PC-9 (cell line): ENCODE results near the gene CHMP2A. TPM values are rescaled to one million over a fixed set of nuclear protein-coding genes. Genes with fewer than 3 reads are reported as not detected.
"Not testable (repeated sequence)": the region's sequence is repeated elsewhere in the genome, so short reads cannot be mapped to it uniquely, and the experiment has no call there.

Experiments used
- BruUV-seq: library from RNA; stranded (reverse); fragments of 400-500 nt; replicated peaks from 2 replicates; lab custom pipeline; 2021; lab: Mats Ljungman, UMichigan
- CTCF ChIA-PET: fragments of 300-600 bp; sonication (Branson Sonifier 250); formaldehyde crosslinking; loops from one replicate; lab custom pipeline; 2022; ENCODE audit warnings: antibody characterized with exemption; lab: Charles Lee
- POLR2A ChIA-PET: fragments of 300-600 bp; sonication (Branson Sonifier 250); formaldehyde crosslinking; loops from one replicate; lab custom pipeline; 2022; ENCODE audit warnings: antibody characterized with exemption; ENCODE audit not compliant: unreplicated experiment; lab: Charles Lee
- DNase-seq, 2 experiments: peaks; one replicate each; pipeline versions ENCODE4 v3.0.0 to v3.0.0-alpha.2; 2015 to 2022; ENCODE audit warnings: mixed read lengths in 1 of 2
- H2AFZ ChIP-seq: fragments of 200-600 bp; sonication (generic); 2 replicates; pipeline ENCODE4 v1.8.1; 2017; ENCODE audit warnings: antibody characterized with exemption
- H3F3A ChIP-seq: fragments of 200-600 bp; sonication (generic); 2 replicates; pipeline ENCODE4 v1.8.1; 2017; ENCODE audit warnings: antibody characterized with exemption, mild to moderate bottlenecking, low read depth; ENCODE audit not compliant: insufficient read depth
- H3K27ac ChIP-seq: fragments of 200-600 bp; sonication (generic); 2 replicates; pipeline ENCODE4 v1.6.1; 2016; ENCODE audit warnings: mixed run types
- H3K27me3 ChIP-seq: fragments of 200-600 bp; sonication (generic); 2 replicates; pipeline ENCODE4 v1.6.1; 2016; ENCODE audit warnings: low read depth, mixed run types; ENCODE audit not compliant: insufficient read depth
- H3K36me3 ChIP-seq: fragments of 200-600 bp; sonication (generic); 2 replicates; pipeline ENCODE4 v1.6.1; 2016; ENCODE audit warnings: low read depth, mixed run types
- H3K4me1 ChIP-seq: fragments of 200-600 bp; sonication (generic); replicated peaks from 2 replicates; pipeline ENCODE4 v1.6.1; 2016; ENCODE audit warnings: mixed run types; ENCODE audit not compliant: insufficient read depth
- H3K4me2 ChIP-seq: fragments of 200-600 bp; sonication (generic); 2 replicates; pipeline ENCODE4 v1.6.1; 2017; ENCODE audit warnings: mixed run types
- H3K4me3 ChIP-seq: fragments of 200-600 bp; sonication (generic); 2 replicates; pipeline ENCODE4 v1.6.1; 2016; ENCODE audit warnings: mixed run types
- H3K79me2 ChIP-seq: fragments of 200-600 bp; sonication (generic); 2 replicates; pipeline ENCODE4 v1.6.1; 2017; ENCODE audit warnings: low read depth, mixed run types
- H3K9me2 ChIP-seq: fragments of 200-600 bp; sonication (generic); 2 replicates; pipeline ENCODE4 v1.8.1; 2017; ENCODE audit warnings: mild to moderate bottlenecking; ENCODE audit not compliant: insufficient read depth
- H3K9me3 ChIP-seq: fragments of 200-600 bp; sonication (generic); 2 replicates; pipeline ENCODE4 v1.8.1; 2016; ENCODE audit warnings: low read depth; ENCODE audit not compliant: insufficient read depth
- H4K20me1 ChIP-seq: fragments of 200-600 bp; sonication (generic); 2 replicates; pipeline ENCODE4 v1.8.1; 2017; ENCODE audit not compliant: insufficient read depth
- CTCF ChIP-seq: fragments of 200-600 bp; sonication (generic); conservative IDR thresholded peaks from 2 replicates; pipeline ENCODE4 v1.6.1; 2017; ENCODE audit warnings: mixed run types, antibody characterized with exemption, mild to moderate bottlenecking, moderate library complexity
- EZH2 ChIP-seq: fragments of 200-600 bp; sonication (generic); IDR thresholded peaks from 2 replicates; pipeline ENCODE4 v1.8.0; 2017; ENCODE audit warnings: antibody characterized with exemption, low read depth
- intact Hi-C: fragments of 100-400 bp; cut with micrococcal nuclease; formaldehyde crosslinking; loops from one replicate; pipeline ENCODE4 v1.10.0; 2022; ENCODE audit not compliant: unreplicated experiment
- microRNA-seq: library from miRNA; unstranded; fragments of <30 nt; microRNA quantifications from one replicate; pipeline ENCODE4 v1.2.0, GENCODE V29; 2021; ENCODE audit warnings: borderline number of aligned reads, borderline replicate concordance
- total RNA-seq: library from RNA; stranded (reverse); gene quantifications from 2 replicates; pipeline ENCODE4 v1.2.3, GENCODE V29; 2021

Gene CHMP2A
- total RNA-seq, 1 experiment from 2014 or later: 149 TPM

- POLR2A ChIA-PET: interaction anchor here (0.6 kb wide), 1 partner anchor 30 kb away, joined by 8 read pairs; no protein-coding TSS in a partner anchor
- H4K20me1 ChIP-seq: no peaks in the 10 kb centered on the region
- TF ChIP-seq CTCF: no peak
- H3F3A ChIP-seq: no peaks in the 10 kb centered on the region
- H3K9me2 ChIP-seq: no peaks in the 10 kb centered on the region
- no peaks in the 10 kb centered on the region for H3K79me2 ChIP-seq
- intact Hi-C loops: no loop called here
- H3K27me3 ChIP-seq: no peaks in the 10 kb centered on the region
- no peaks in the 10 kb centered on the region for H3K4me1 ChIP-seq
- CTCF ChIA-PET: no interaction called here
- no peak for DNase-seq
- H3K36me3 ChIP-seq: no peaks in the 10 kb centered on the region
- no peak overlapping the region for H2AFZ ChIP-seq
- no peaks in the 10 kb centered on the region for H3K9me3 ChIP-seq
- no peak overlapping the region for H3K27ac ChIP-seq
- BruUV-seq: no TSS peak
- no peak overlapping the region for H3K4me3 ChIP-seq
- H3K4me2 ChIP-seq: no peak overlapping the region
Observed at GRCh38 chr19:58510084-58510862, 44.6 kb downstream of the CHMP2A start.

- Histone ChIP-seq H3K27ac (no peak overlapping the region), H3K4me2 (no peak overlapping the region), H3K9me3 (no peaks in the 10 kb centered on the region), H3K79me2 (no peaks in the 10 kb centered on the region), H3K27me3 (no peaks in the 10 kb centered on the region), H4K20me1 (no peaks in the 10 kb centered on the region), H3F3A (no peaks in the 10 kb centered on the region), H2AFZ (no peak overlapping the region), H3K4me1 (no peaks in the 10 kb centered on the region), H3K4me3 (no peak overlapping the region), H3K36me3 (no peaks in the 10 kb centered on the region), H3K9me2 (no peaks in the 10 kb centered on the region)
- no peak for TF ChIP-seq CTCF
- TF ChIP-seq EZH2: no peak
- CTCF ChIA-PET: no interaction called here
- BruUV-seq: no TSS peak
- POLR2A ChIA-PET: no interaction called here
- DNase-seq: no peak
- intact Hi-C loops: no loop called here
Observed at GRCh38 chr19:58509731-58510083, 45.2 kb downstream of the CHMP2A start.

- H4K20me1 ChIP-seq, H3F3A ChIP-seq, intact Hi-C loops, H3K27me3 ChIP-seq, H2AFZ ChIP-seq, DNase-seq, H3K9me3 ChIP-seq, H3K4me1 ChIP-seq, H3K4me3 ChIP-seq, CTCF ChIA-PET, H3K79me2 ChIP-seq, BruUV-seq, H3K36me3 ChIP-seq, H3K4me2 ChIP-seq, H3K27ac ChIP-seq, H3K9me2 ChIP-seq: not testable (repeated sequence)
- POLR2A ChIA-PET: interaction anchor here (0.7 kb wide), 1 partner anchor 65 kb away, joined by 9 read pairs; no protein-coding TSS in a partner anchor
Observed at GRCh38 chr19:58507602-58508223, 47.2 kb downstream of the CHMP2A start.

Small RNA genes within 50 kb of the gene (microRNA-seq; reads per million reads assigned to microRNA genes)
- not detected for gene MIR6807

Other genes starting within 250 kb of the CHMP2A start
- 19.4 and 21.3 TPM in 2 replicates for gene ERVK3-1, start 249.7 kb downstream of the CHMP2A start, total RNA-seq
- gene ZSCAN22, start 228.1 kb downstream of the CHMP2A start, total RNA-seq: 0.08 TPM in 1 of 2 replicates, not detected in the other
- 2.5 and 4.5 TPM in 2 replicates for gene A1BG, start 201.6 kb downstream of the CHMP2A start, total RNA-seq
- 7.2 and 8.6 TPM in 2 replicates for gene ZNF497, start 192.4 kb downstream of the CHMP2A start, total RNA-seq
- 3.3 and 4.1 TPM in 2 replicates for gene ZNF837, start 174.1 kb downstream of the CHMP2A start, total RNA-seq
- 941 and 961 TPM in 2 replicates for gene RPS5, start 167.8 kb downstream of the CHMP2A start, total RNA-seq
- gene RNF225, start 159.4 kb downstream of the CHMP2A start, total RNA-seq: 0.61 and 0.68 TPM in 2 replicates
- gene ZNF584, start 146.5 kb downstream of the CHMP2A start, total RNA-seq: 13.5 and 18.8 TPM in 2 replicates
- gene ZNF132, start 115.0 kb downstream of the CHMP2A start, total RNA-seq: 1.5 and 2.1 TPM in 2 replicates
- 4.3 and 6.1 TPM in 2 replicates for gene ZNF324B, start 103.5 kb downstream of the CHMP2A start, total RNA-seq
- gene ZNF324, start 88.0 kb downstream of the CHMP2A start, total RNA-seq: 5.9 and 8.1 TPM in 2 replicates
- 11.0 and 16.5 TPM in 2 replicates for gene ZNF446, start 78.8 kb downstream of the CHMP2A start, total RNA-seq
- 8.4 and 9.2 TPM in 2 replicates for gene SLC27A5, start 43.1 kb downstream of the CHMP2A start, total RNA-seq
- 8.1 and 8.9 TPM in 2 replicates for gene ZBTB45, start 35.3 kb downstream of the CHMP2A start, total RNA-seq
- gene TRIM28, start 11.0 kb downstream of the CHMP2A start, total RNA-seq: 311 and 322 TPM in 2 replicates
- gene UBE2M, start 3.5 kb upstream of the CHMP2A start, total RNA-seq: not detected in 2 replicates
- gene MZF1, start 18.2 kb upstream of the CHMP2A start, total RNA-seq: not detected in 2 replicates